NCI-H2029 (cell line): ENCODE results near the gene ZFAND2A.

Source experiments
- DNase-seq: peaks from one replicate; lab custom pipeline; 2025; lab: John Stamatoyannopoulos, UW

The ZFAND2A gene

GRCh38 chr7:1106063-1106792, 53.8 kb downstream of the ZFAND2A start:
- no peak for DNase-seq

DNA sequence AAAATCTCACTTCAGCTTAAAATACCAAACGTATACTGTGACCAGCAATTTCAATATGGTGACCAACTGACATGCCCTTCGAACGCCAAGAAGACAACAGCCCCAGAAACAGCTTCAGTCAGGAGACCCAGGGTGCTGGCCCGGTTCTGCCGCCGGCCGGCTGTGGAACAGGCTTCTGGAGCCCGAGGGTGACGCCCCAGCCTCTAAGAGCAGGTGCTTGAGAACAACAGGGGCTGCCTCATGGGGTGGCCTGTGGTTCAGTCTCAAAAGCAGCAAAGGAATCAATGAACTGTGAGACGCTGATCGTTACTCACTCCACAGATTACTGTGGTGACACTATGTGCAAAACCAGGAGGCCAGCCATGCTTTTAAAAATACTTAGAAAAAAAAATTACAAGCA, 54.8 kb downstream of the ZFAND2A start:
- DNase-seq, result no peak

DNA sequence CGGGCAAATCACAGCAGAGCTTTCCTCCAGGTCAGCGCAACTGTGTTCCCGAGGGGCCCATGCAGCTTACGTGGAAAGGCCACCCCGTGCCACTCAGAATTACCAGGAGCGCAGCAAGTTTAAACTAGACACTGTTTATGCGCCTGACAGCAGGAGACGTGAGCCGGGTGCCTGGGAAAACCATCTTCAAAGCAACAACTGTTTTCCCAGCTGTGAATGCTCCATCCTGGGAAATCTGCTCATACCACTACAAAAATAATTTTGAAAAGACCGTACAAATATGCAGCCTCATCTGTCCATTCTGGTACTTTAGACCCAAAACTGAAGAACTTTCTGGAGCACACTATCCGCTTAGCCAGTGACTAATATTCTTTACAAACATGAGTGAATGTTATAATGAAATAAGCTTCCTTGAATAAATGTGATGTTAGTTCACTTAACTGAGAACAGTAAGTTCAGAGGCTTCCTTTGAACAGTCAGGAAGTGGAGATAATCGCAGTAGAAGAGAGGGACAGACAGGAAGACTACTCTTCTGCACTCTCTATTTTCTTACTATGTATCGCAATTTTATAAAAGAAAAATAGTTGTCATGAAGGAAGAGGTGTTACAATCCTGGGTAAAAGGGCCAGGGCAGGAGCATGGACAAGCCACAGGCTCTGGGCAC, 55.3 kb downstream of the ZFAND2A start:
- no peak for DNase-seq

DNA sequence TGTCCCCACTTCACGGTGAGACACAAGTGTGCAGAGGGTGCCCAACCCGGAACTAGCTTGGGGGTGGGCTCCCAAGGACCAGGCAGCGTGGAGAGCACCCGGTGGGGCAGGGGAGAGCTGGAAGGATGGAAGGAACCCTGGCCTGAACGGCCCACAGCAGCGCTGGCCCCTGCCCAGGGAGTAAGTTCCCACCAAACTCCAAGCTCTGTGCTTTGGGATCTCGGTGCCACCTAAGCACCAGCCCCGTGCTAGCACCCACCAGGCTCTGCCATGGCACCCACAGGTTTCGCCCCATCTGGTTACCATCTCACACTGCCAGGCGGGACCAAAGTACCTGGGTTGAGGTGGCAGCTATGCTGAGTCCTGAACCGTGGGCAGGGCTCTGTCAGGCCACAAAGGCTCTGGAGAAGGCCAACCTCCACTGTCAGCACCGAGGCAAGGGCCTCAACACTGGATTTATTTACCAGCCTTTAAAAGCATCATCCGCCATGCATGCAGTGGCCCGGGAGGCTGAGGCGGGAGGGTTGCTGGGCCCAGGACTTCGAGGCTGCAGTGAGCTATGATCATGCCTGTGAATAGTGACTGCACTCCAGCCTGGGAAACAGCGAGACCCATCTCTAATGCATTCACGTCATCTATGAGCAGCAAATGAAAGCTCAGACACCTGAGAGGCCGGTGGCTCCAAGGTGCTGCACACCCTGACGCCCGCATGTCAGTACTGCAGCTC, 56.0 kb downstream of the ZFAND2A start:
- no peak for DNase-seq

GRCh38 chr7:1103009-1103788, 56.8 kb downstream of the ZFAND2A start:
- no peak for DNase-seq
